GM19035 (cell line): Measurements from ENCODE around the gene SLC4A4.
A peak's percentile ranks its signal among the peaks of the same experiment; 100 is the strongest.

Experiments used
- ATAC-seq: cut with Tn5 transposase; IDR thresholded peaks from one replicate; pipeline ENCODE4 v1.9.1; 2021; ENCODE audit not compliant: unreplicated experiment

The SLC4A4 gene

GRCh38 chr4:71338846-71339593, at the start of gene SLC4A4:
TSS of gene SLC4A4 (plus strand) at chr4:71339020.
- ATAC-seq: peak; percentile 100

GRCh38 chr4:71290074-71290473, 48.7 kb upstream of the SLC4A4 start:
- ATAC-seq: no peak

GRCh38 chr4:71290476-71290875, 48.3 kb upstream of the SLC4A4 start:
- ATAC-seq: no peak

GRCh38 chr4:71292228-71292627, 46.6 kb upstream of the SLC4A4 start:
- ATAC-seq: no peak

- no peak for ATAC-seq
Measured at GRCh38 chr4:71293705-71294104, 45.1 kb upstream of the SLC4A4 start.

GRCh38 chr4:71294301-71294700, 44.5 kb upstream of the SLC4A4 start:
- no peak for ATAC-seq

GRCh38 chr4:71296945-71297344, 41.9 kb upstream of the SLC4A4 start:
- no peak for ATAC-seq

- ATAC-seq: no peak
Measured at GRCh38 chr4:71300362-71300761, 38.5 kb upstream of the SLC4A4 start.

GRCh38 chr4:71300964-71301363, 37.9 kb upstream of the SLC4A4 start:
- no peak for ATAC-seq

- ATAC-seq: no peak
Measured at GRCh38 chr4:71303287-71303686, 35.5 kb upstream of the SLC4A4 start.

GRCh38 chr4:71303850-71304249, 35.0 kb upstream of the SLC4A4 start:
- ATAC-seq: no peak

- no peak for ATAC-seq
Measured at GRCh38 chr4:71304289-71304850, 34.5 kb upstream of the SLC4A4 start.

- no peak for ATAC-seq
Measured at GRCh38 chr4:71307729-71308128, 31.1 kb upstream of the SLC4A4 start.

GRCh38 chr4:71322425-71322824, 16.4 kb upstream of the SLC4A4 start:
- no peak for ATAC-seq

GRCh38 chr4:71333368-71333767, 5.5 kb upstream of the SLC4A4 start:
- ATAC-seq: no peak

GRCh38 chr4:71333960-71334359, 4.9 kb upstream of the SLC4A4 start:
- no peak for ATAC-seq

GRCh38 chr4:71334465-71334882, 4.3 kb upstream of the SLC4A4 start:
- ATAC-seq: no peak

GRCh38 chr4:71343670-71344466, 5.0 kb downstream of the SLC4A4 start:
- no peak for ATAC-seq

- ATAC-seq: no peak
Measured at GRCh38 chr4:71346710-71347109, 7.9 kb downstream of the SLC4A4 start.

- ATAC-seq: no peak
Measured at GRCh38 chr4:71348586-71348985, 9.8 kb downstream of the SLC4A4 start.

- ATAC-seq: no peak
Measured at GRCh38 chr4:71355045-71355444, 16.2 kb downstream of the SLC4A4 start.

GRCh38 chr4:71355971-71356370, 17.2 kb downstream of the SLC4A4 start:
- no peak for ATAC-seq
